Heart left ventricle (tissue), 13 donors: Measurements from ENCODE around the gene OSCP1.

Experiments used
- CTCF ChIP-seq, 12 donors: fragments of 200-600 bp; sonication (generic) in 4 of 12; IDR thresholded peaks; one replicate each; pipeline versions ENCODE4 v1.5.0 to v1.8.0; 2018 to 2022; ENCODE audit warnings: antibody characterized with exemption in 12 of 12, mild to moderate bottlenecking in 5 of 12
- POLR2A ChIP-seq, 2 donors: fragments of 450-650 bp; IDR thresholded peaks; one replicate each; pipeline ENCODE4 v1.6.1; 2017; ENCODE audit warnings: antibody characterized with exemption in 2 of 2, mild to moderate bottlenecking in 2 of 2, moderate library complexity in 2 of 2
- donor health status: ischemic (EF 13 %, LVEDD 7.1; RV severe dilation, severe dysfunction).
- donor health status: DM: no; HTN: yes; CAD: no.
- donor health status: DM: no; HTN: no; CAD: no.
- donor health status: ischemic (EF 25% LVEDD 6.9; RV normal size, moderate dysfunction).
- donor health status: ischemic (EF 25% LVEDD 5.7; RV mildly dilated, moderate dysfunction).
- donor health status: ischemic (EF 35%, LVEDD 5.7; RV mildly dilated, moderate dysfunction).
- donor health status: nonischemic (EF 11% LVEDD 7.7; RV severe dilation, severe dysfunction).
- donor health status: DM: yes; HTN: yes; CAD: no.
- donor health status: PGD.
- donor health status: ischemic (EF 29% LVEDD 5.4; RV normal size, mild dysfunction).
- donor health status: nonischemic (EF 23%, LVEDD 6.1; RV moderate dilation, normal function).

GRCh38 chr1:36446271-36446670, 4.0 kb downstream of the OSCP1 start:
- TF ChIP-seq POLR2A (IDR thresholded peaks at IDR 0.05) (no peak), CTCF (IDR thresholded peaks at IDR 0.05) (peak in 6 of 12 donors; percentile 13 to 35 (median 22))
